Cardiac septum (tissue), 1 donor: ENCODE data around the gene VEGFA. TPM values are rescaled to one million over a fixed set of nuclear protein-coding genes. Genes with fewer than 3 reads are reported as not detected.
A peak's percentile ranks its signal among the peaks of the same experiment; 100 is the strongest.

ENCODE experiments used
- DNase-seq: peaks from one replicate; pipeline ENCODE4 v3.0.0-alpha.2; 2020; ENCODE audit warnings: low spot score
- intact Hi-C: fragments of 100-400 bp; cut with DNase I; formaldehyde crosslinking; loops from one replicate; pipeline ENCODE4 v1.14.0; 2022
- total RNA-seq: library from RNA; stranded (reverse); fragmentation: NEBNext Ultra II Directional; extraction: Animal tissue kit (Norgen Biotek cat#: 25700); gene quantifications from one replicate; pipeline ENCODE4 v1.2.1, GENCODE V29; 2021
- donor health status: DM: no; HTN: no; CAD: no.

The VEGFA gene
- total RNA-seq, 1 donor from 2014 or later: 233 TPM

GRCh38 chr6:43753570-43754183 is 16.3 kb upstream of the VEGFA start:
- peak; percentile 10 for DNase-seq
- intact Hi-C loops: no loop called here

GRCh38 chr6:43757966-43758616 is 11.9 kb upstream of the VEGFA start:
- no peak for DNase-seq
- intact Hi-C loops: no loop called here

- no peak for DNase-seq
- intact Hi-C loops: no loop called here
These were observed 11.4 kb upstream of the VEGFA start for GRCh38 chr6:43758617-43759050.

- intact Hi-C loops: no loop called here
- no peak for DNase-seq
These were observed 10.7 kb upstream of the VEGFA start for GRCh38 chr6:43759136-43759906.

- no peak for DNase-seq
- intact Hi-C loops: no loop called here
These were observed 10.2 kb upstream of the VEGFA start for GRCh38 chr6:43759907-43760206.

GRCh38 chr6:43760210-43761168 is 9.5 kb upstream of the VEGFA start:
- no peak for DNase-seq
- intact Hi-C loops: no loop called here

GRCh38 chr6:43761666-43762409 is 8.2 kb upstream of the VEGFA start:
- DNase-seq: no peak
- intact Hi-C loops: no loop called here

GRCh38 chr6:43762410-43762768 is 7.6 kb upstream of the VEGFA start:
- no peak for DNase-seq
- intact Hi-C loops: no loop called here

GRCh38 chr6:43762966-43763695 is 6.9 kb upstream of the VEGFA start:
- intact Hi-C loops: no loop called here
- DNase-seq: no peak

GRCh38 chr6:43763812-43764522 is 6.0 kb upstream of the VEGFA start:
- DNase-seq: no peak
- intact Hi-C loops: no loop called here

GRCh38 chr6:43764772-43765171 is 5.2 kb upstream of the VEGFA start:
- intact Hi-C loops: loop anchor here (5.0 kb wide), 1 partner anchor 42 kb away; no protein-coding TSS in a partner anchor
- DNase-seq: no peak

- DNase-seq: peak; percentile 29
- intact Hi-C loops: loop anchor here (5.0 kb wide), 1 partner anchor 44 kb away; no protein-coding TSS in a partner anchor
These were observed 4.1 kb upstream of the VEGFA start for GRCh38 chr6:43765776-43766499.

- peak; percentile 26 for DNase-seq
- intact Hi-C loops: loop anchor here (5.0 kb wide), 1 partner anchor 44 kb away; no protein-coding TSS in a partner anchor
These were observed 3.5 kb upstream of the VEGFA start for GRCh38 chr6:43766500-43766853.

GRCh38 chr6:43766964-43767461 is 3.0 kb upstream of the VEGFA start:
- peak; percentile 38 for DNase-seq
- intact Hi-C loops: loop anchor here (5.0 kb wide), 1 partner anchor 45 kb away; no protein-coding TSS in a partner anchor

GRCh38 chr6:43767553-43768505 is 2.2 kb upstream of the VEGFA start:
- intact Hi-C loops: loop anchor here (2.0 to 5.0 kb wide), 3 partner anchors 46 to 101 kb away; no protein-coding TSS in a partner anchor
- peak; percentile 60 for DNase-seq

GRCh38 chr6:43768506-43768860 is 1.5 kb upstream of the VEGFA start:
- DNase-seq: peak; percentile 6
- intact Hi-C loops: loop anchor here (2.0 to 5.0 kb wide), 3 partner anchors 46 to 102 kb away; no protein-coding TSS in a partner anchor
